OCI-LY1 (cell line): ENCODE measurements around the gene PLXDC1.

ENCODE experiments used
- H2AFZ ChIP-seq: fragments of 200-600 bp; sonication (generic), shearing (Covaris generic); 2 replicates; pipeline ENCODE4 v1.6.0; 2014; ENCODE audit warnings: antibody characterized with exemption, mild to moderate bottlenecking, low read length
- H3F3A ChIP-seq: fragments of 200-600 bp; sonication (generic), shearing (Covaris generic); 2 replicates; pipeline ENCODE4 v1.6.0; 2014; ENCODE audit warnings: mild to moderate bottlenecking, antibody characterized with exemption, low read length, moderate library complexity; ENCODE audit not compliant: insufficient read depth
- H3K27ac ChIP-seq: fragments of 200-600 bp; sonication (generic); 2 replicates; pipeline ENCODE4 v1.5.1; 2014; ENCODE audit warnings: low read length, mixed run types, mild to moderate bottlenecking, low read depth; ENCODE audit not compliant: poor library complexity, severe bottlenecking
- H3K27me3 ChIP-seq: fragments of 200-600 bp; sonication (generic); 2 replicates; pipeline ENCODE4 v1.6.0; 2014; ENCODE audit warnings: antibody characterized with exemption, mild to moderate bottlenecking, low read length, moderate library complexity; ENCODE audit not compliant: insufficient read depth
- H3K36me3 ChIP-seq: fragments of 200-600 bp; sonication (generic); 2 replicates; pipeline ENCODE4 v1.6.1; 2014; ENCODE audit warnings: mild to moderate bottlenecking, antibody characterized with exemption, low read length, moderate library complexity, mixed read lengths; ENCODE audit not compliant: insufficient read depth
- H3K4me1 ChIP-seq: fragments of 200-600 bp; sonication (generic); 2 replicates; pipeline ENCODE4 v1.5.1; 2014; ENCODE audit warnings: mild to moderate bottlenecking, low read length, moderate library complexity; ENCODE audit not compliant: insufficient read depth, severe bottlenecking
- H3K4me2 ChIP-seq: fragments of 200-600 bp; sonication (generic), shearing (Covaris generic); 2 replicates; pipeline ENCODE4 v1.6.1; 2014; ENCODE audit warnings: low read length
- H3K4me3 ChIP-seq: fragments of 200-600 bp; sonication (generic); 2 replicates; pipeline ENCODE4 v1.5.1; 2014; ENCODE audit warnings: low read length, low read depth, mild to moderate bottlenecking, mixed read lengths; ENCODE audit not compliant: poor library complexity, severe bottlenecking
- H3K79me2 ChIP-seq: fragments of 200-600 bp; shearing (Covaris generic); 2 replicates; pipeline ENCODE4 v1.6.1; 2016; ENCODE audit warnings: mixed run types, low read length, mixed read lengths; ENCODE audit not compliant: insufficient read depth
- H3K9ac ChIP-seq: fragments of 200-600 bp; sonication (generic), shearing (Covaris generic); 2 replicates; pipeline ENCODE4 v1.6.1; 2014; ENCODE audit warnings: mild to moderate bottlenecking, low read length, mixed read lengths
- H3K9me2 ChIP-seq: fragments of 200-600 bp; sonication (generic), shearing (Covaris generic); 2 replicates; pipeline ENCODE4 v1.6.1; 2014; ENCODE audit warnings: low read depth, mild to moderate bottlenecking, low read length, mixed read lengths
- H3K9me3 ChIP-seq: fragments of 200-600 bp; shearing (Covaris generic); 2 replicates; pipeline ENCODE4 v1.6.1; 2014; ENCODE audit warnings: low read length, mixed read lengths
- H4K20me1 ChIP-seq: fragments of 200-600 bp; sonication (generic), shearing (Covaris generic); 2 replicates; pipeline ENCODE4 v1.6.0; 2016; ENCODE audit warnings: mild to moderate bottlenecking, low read length; ENCODE audit not compliant: insufficient read depth
- EZH2 ChIP-seq: fragments of 200-600 bp; sonication (generic), shearing (Covaris generic); IDR thresholded peaks from 2 replicates; pipeline ENCODE4 v1.8.0; 2017; ENCODE audit warnings: borderline replicate concordance, mixed run types, mild to moderate bottlenecking, antibody characterized with exemption, low read length, moderate library complexity, mixed read lengths
- TF ChIP-seq, protein P1 (sequence below): fragments of 200-600 bp; sonication (generic), shearing (Covaris generic); IDR thresholded peaks from 2 replicates; pipeline ENCODE4 v1.5.1; 2017; ENCODE audit warnings: mild to moderate bottlenecking, antibody characterized with exemption, low read length, moderate library complexity, mixed read lengths

PLXDC1 gene

DNA sequence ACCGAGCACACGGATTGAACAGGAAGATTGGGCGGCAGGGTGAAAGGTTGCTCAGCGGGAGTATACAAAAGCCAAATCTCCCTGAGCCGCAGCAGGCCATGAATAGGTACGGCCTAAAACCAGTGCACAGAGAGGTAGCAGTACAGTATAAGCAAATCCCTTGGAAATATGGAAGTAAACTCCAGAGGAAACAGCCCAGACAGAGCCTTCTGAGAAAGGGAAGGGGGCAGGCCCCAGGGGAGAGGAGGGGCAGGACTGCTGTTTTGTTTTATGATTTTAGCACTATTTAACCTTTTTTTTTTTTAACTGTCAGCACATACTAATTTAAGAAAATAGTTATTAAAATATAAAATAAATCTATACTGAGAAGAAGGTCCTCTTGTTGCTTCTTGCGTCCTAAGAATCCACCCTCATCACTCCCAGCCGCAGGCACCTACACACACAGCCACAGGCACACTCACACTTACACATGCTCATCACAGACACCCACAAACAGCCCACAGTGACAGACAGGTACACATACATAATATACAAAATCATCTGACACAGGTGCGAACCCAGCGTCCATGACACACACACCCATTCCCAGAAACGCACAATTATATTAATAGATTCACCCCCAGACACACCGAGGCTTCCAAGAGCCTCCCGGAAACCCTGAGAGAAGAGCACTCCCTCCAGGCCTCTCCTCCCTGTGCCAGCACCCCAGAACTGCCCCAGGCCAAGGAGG, 12.8 kb downstream of the PLXDC1 start:
- Histone ChIP-seq H3K27me3 (no peaks in the 10 kb centered on the region), H2AFZ (no peak overlapping the region), H3K79me2 (no peaks in the 10 kb centered on the region), H3K9me2 (no peaks in the 10 kb centered on the region), H3K9me3 (no peaks in the 10 kb centered on the region), H3K9ac (no peak overlapping the region), H3K4me1 (no peaks in the 10 kb centered on the region), H4K20me1 (no peaks in the 10 kb centered on the region), H3K36me3 (no peaks in the 10 kb centered on the region), H3K27ac (no peak overlapping the region), H3K4me2 (no peak overlapping the region), H3F3A (no peaks in the 10 kb centered on the region), H3K4me3 (no peak overlapping the region)
- no peak for TF ChIP-seq EZH2
- TF ChIP-seq, protein P1, sequence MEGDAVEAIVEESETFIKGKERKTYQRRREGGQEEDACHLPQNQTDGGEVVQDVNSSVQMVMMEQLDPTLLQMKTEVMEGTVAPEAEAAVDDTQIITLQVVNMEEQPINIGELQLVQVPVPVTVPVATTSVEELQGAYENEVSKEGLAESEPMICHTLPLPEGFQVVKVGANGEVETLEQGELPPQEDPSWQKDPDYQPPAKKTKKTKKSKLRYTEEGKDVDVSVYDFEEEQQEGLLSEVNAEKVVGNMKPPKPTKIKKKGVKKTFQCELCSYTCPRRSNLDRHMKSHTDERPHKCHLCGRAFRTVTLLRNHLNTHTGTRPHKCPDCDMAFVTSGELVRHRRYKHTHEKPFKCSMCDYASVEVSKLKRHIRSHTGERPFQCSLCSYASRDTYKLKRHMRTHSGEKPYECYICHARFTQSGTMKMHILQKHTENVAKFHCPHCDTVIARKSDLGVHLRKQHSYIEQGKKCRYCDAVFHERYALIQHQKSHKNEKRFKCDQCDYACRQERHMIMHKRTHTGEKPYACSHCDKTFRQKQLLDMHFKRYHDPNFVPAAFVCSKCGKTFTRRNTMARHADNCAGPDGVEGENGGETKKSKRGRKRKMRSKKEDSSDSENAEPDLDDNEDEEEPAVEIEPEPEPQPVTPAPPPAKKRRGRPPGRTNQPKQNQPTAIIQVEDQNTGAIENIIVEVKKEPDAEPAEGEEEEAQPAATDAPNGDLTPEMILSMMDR = no peak

DNA sequence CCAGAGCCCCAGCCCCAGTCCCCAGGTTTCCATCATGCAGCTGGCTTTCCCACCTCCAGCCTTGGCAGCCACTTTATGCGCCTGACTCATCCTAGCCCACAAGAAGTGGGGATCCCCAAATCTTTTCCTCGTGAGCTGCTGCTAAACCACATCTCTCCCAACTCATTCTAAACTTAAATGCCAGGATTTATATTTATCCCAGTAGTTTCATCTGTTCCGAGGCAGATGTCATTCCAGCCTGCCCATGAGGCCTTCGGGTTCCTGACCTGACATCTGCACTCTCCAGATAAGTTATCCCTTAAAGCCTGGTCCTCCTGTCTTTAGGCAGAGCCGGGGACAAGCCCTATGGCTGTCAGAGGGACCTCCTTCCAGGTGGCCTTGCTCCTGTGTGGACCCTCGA, 16.6 kb downstream of the PLXDC1 start:
- Histone ChIP-seq H3K27me3 (peaks cover 7% of the 10 kb centered on the region; the same call in 1 of the 2 replicates), H3K4me2 (no peak overlapping the region), H3K36me3 (no peaks in the 10 kb centered on the region), H3F3A (no peaks in the 10 kb centered on the region), H2AFZ (no peak overlapping the region), H3K27ac (no peak overlapping the region), H3K9me2 (no peaks in the 10 kb centered on the region), H3K9ac (no peak overlapping the region), H3K4me3 (no peak overlapping the region), H3K79me2 (no peaks in the 10 kb centered on the region), H3K9me3 (no peaks in the 10 kb centered on the region), H3K4me1 (no peaks in the 10 kb centered on the region), H4K20me1 (no peaks in the 10 kb centered on the region)
- TF ChIP-seq EZH2 = no peak
- TF ChIP-seq, protein P1 = no peak

DNA sequence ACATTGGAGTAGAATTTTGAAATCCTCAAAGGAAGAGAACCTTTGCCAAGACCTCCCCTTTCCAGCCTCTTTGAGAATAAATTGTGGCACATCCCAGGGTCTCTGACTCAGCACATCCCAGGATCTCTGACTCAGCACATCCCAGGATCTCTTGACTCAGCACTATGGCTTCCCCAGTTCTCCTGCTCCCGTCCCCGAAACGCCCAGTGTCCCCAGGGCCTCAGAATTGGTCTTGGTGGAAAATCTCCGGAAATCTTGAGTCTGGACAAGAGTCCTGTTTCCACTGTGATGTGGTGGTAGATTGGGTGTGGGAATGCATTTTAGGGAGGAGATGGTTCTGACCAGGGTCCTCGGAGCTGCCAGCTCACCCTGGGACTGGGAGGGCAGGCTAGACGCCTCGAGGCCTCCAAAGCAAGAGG, 19.2 kb downstream of the PLXDC1 start:
- Histone ChIP-seq H3K4me2 (no peak overlapping the region), H3K27me3 (peaks cover 7% of the 10 kb centered on the region; the same call in 1 of the 2 replicates), H3F3A (no peaks in the 10 kb centered on the region), H3K4me1 (no peaks in the 10 kb centered on the region), H2AFZ (no peak overlapping the region), H3K9ac (no peak overlapping the region), H4K20me1 (no peaks in the 10 kb centered on the region), H3K9me2 (no peaks in the 10 kb centered on the region), H3K4me3 (no peak overlapping the region), H3K79me2 (no peaks in the 10 kb centered on the region), H3K27ac (no peak overlapping the region), H3K9me3 (no peaks in the 10 kb centered on the region), H3K36me3 (no peaks in the 10 kb centered on the region)
- TF ChIP-seq, protein P1 = no peak
- no peak for TF ChIP-seq EZH2
